PC-9 (cell line): ENCODE data around the gene PRICKLE3. TPM values are rescaled to one million over a fixed set of nuclear protein-coding genes. Genes with fewer than 3 reads are reported as not detected.

Source experiments
- BruUV-seq: library from RNA; stranded (reverse); fragments of 400-500 nt; replicated peaks from 2 replicates; lab custom pipeline; 2021; lab: Mats Ljungman, UMichigan
- CTCF ChIA-PET: fragments of 300-600 bp; sonication (Branson Sonifier 250); formaldehyde crosslinking; loops from one replicate; lab custom pipeline; 2022; ENCODE audit warnings: antibody characterized with exemption; lab: Charles Lee
- POLR2A ChIA-PET: fragments of 300-600 bp; sonication (Branson Sonifier 250); formaldehyde crosslinking; loops from one replicate; lab custom pipeline; 2022; ENCODE audit warnings: antibody characterized with exemption; ENCODE audit not compliant: unreplicated experiment; lab: Charles Lee
- DNase-seq, 2 experiments: peaks; one replicate each; pipeline versions ENCODE4 v3.0.0 to v3.0.0-alpha.2; 2015 to 2022; ENCODE audit warnings: mixed read lengths in 1 of 2
- H2AFZ ChIP-seq: fragments of 200-600 bp; sonication (generic); 2 replicates; pipeline ENCODE4 v1.8.1; 2017; ENCODE audit warnings: antibody characterized with exemption
- H3F3A ChIP-seq: fragments of 200-600 bp; sonication (generic); 2 replicates; pipeline ENCODE4 v1.8.1; 2017; ENCODE audit warnings: antibody characterized with exemption, mild to moderate bottlenecking, low read depth; ENCODE audit not compliant: insufficient read depth
- H3K27ac ChIP-seq: fragments of 200-600 bp; sonication (generic); 2 replicates; pipeline ENCODE4 v1.6.1; 2016; ENCODE audit warnings: mixed run types
- H3K27me3 ChIP-seq: fragments of 200-600 bp; sonication (generic); 2 replicates; pipeline ENCODE4 v1.6.1; 2016; ENCODE audit warnings: low read depth, mixed run types; ENCODE audit not compliant: insufficient read depth
- H3K36me3 ChIP-seq: fragments of 200-600 bp; sonication (generic); 2 replicates; pipeline ENCODE4 v1.6.1; 2016; ENCODE audit warnings: low read depth, mixed run types
- H3K4me1 ChIP-seq: fragments of 200-600 bp; sonication (generic); replicated peaks from 2 replicates; pipeline ENCODE4 v1.6.1; 2016; ENCODE audit warnings: mixed run types; ENCODE audit not compliant: insufficient read depth
- H3K4me2 ChIP-seq: fragments of 200-600 bp; sonication (generic); 2 replicates; pipeline ENCODE4 v1.6.1; 2017; ENCODE audit warnings: mixed run types
- H3K4me3 ChIP-seq: fragments of 200-600 bp; sonication (generic); 2 replicates; pipeline ENCODE4 v1.6.1; 2016; ENCODE audit warnings: mixed run types
- H3K79me2 ChIP-seq: fragments of 200-600 bp; sonication (generic); 2 replicates; pipeline ENCODE4 v1.6.1; 2017; ENCODE audit warnings: low read depth, mixed run types
- H3K9me2 ChIP-seq: fragments of 200-600 bp; sonication (generic); 2 replicates; pipeline ENCODE4 v1.8.1; 2017; ENCODE audit warnings: mild to moderate bottlenecking; ENCODE audit not compliant: insufficient read depth
- H3K9me3 ChIP-seq: fragments of 200-600 bp; sonication (generic); 2 replicates; pipeline ENCODE4 v1.8.1; 2016; ENCODE audit warnings: low read depth; ENCODE audit not compliant: insufficient read depth
- H4K20me1 ChIP-seq: fragments of 200-600 bp; sonication (generic); 2 replicates; pipeline ENCODE4 v1.8.1; 2017; ENCODE audit not compliant: insufficient read depth
- EZH2 ChIP-seq: fragments of 200-600 bp; sonication (generic); IDR thresholded peaks from 2 replicates; pipeline ENCODE4 v1.8.0; 2017; ENCODE audit warnings: antibody characterized with exemption, low read depth
- intact Hi-C: fragments of 100-400 bp; cut with micrococcal nuclease; formaldehyde crosslinking; loops from one replicate; pipeline ENCODE4 v1.10.0; 2022; ENCODE audit not compliant: unreplicated experiment
- total RNA-seq: library from RNA; stranded (reverse); gene quantifications from 2 replicates; pipeline ENCODE4 v1.2.3, GENCODE V29; 2021
- TF ChIP-seq, protein P1 (sequence below): fragments of 200-600 bp; sonication (generic); conservative IDR thresholded peaks from 2 replicates; pipeline ENCODE4 v1.6.1; 2017; ENCODE audit warnings: mixed run types, antibody characterized with exemption, mild to moderate bottlenecking, moderate library complexity

The PRICKLE3 gene
- total RNA-seq, 1 experiment from 2014 or later = 13.5 TPM

DNA sequence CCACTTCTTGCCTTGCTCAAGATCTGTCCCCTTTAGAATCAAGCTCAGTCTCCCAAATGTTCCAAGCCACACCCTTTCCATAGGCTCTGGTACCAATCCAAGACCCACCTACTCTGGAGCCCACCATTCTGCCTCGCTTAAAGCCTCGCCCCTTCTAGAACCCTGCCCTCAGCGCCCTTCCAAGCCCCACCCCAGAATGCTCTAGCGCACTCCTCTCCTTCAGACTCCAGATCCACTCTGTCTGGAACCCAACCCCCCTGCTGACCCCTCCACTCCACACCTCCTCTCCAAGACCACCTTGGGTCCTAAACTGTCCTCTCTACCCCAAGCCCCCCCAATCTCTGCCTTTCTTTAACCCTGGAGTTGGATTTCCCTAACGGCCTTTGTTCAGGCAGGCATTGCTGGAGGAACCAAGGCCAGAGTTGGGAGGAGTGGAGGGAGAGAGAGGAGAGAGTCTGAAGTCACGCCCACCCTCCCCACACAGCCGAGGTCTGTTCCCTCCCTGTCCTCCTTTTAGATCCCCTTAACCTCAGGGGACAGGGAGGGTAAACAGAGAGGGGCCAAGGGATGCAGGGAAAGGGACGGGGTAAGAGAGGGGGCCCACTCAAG lies 2.4 kb upstream of the PRICKLE3 start:
- Histone ChIP-seq H3K9me3 (no peaks in the 10 kb centered on the region), H3K27ac (no peak overlapping the region), H3F3A (no peaks in the 10 kb centered on the region), H2AFZ (no peak overlapping the region), H3K4me1 (no peaks in the 10 kb centered on the region), H3K4me2 (no peak overlapping the region), H3K4me3 (no peak overlapping the region), H3K27me3 (no peaks in the 10 kb centered on the region), H3K79me2 (0 out of 2 replicates have a peak, but pooled peaks cover 6% of the 10 kb centered on the region), H3K9me2 (no peaks in the 10 kb centered on the region), H3K36me3 (no peaks in the 10 kb centered on the region), H4K20me1 (no peaks in the 10 kb centered on the region)
- no TSS peak for BruUV-seq
- POLR2A ChIA-PET = interaction anchor here (0.6 kb wide), 1 partner anchor 43 kb away, joined by 3 read pairs; no protein-coding TSS in a partner anchor
- no peak for DNase-seq
- intact Hi-C loops = loop anchor here (10.0 kb wide), 1 partner anchor 144 kb away; the partner anchor contains the start of gene TFE3
- CTCF ChIA-PET = no interaction called here
- TF ChIP-seq EZH2 = no peak
- TF ChIP-seq, protein P1, sequence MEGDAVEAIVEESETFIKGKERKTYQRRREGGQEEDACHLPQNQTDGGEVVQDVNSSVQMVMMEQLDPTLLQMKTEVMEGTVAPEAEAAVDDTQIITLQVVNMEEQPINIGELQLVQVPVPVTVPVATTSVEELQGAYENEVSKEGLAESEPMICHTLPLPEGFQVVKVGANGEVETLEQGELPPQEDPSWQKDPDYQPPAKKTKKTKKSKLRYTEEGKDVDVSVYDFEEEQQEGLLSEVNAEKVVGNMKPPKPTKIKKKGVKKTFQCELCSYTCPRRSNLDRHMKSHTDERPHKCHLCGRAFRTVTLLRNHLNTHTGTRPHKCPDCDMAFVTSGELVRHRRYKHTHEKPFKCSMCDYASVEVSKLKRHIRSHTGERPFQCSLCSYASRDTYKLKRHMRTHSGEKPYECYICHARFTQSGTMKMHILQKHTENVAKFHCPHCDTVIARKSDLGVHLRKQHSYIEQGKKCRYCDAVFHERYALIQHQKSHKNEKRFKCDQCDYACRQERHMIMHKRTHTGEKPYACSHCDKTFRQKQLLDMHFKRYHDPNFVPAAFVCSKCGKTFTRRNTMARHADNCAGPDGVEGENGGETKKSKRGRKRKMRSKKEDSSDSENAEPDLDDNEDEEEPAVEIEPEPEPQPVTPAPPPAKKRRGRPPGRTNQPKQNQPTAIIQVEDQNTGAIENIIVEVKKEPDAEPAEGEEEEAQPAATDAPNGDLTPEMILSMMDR = no peak

DNA sequence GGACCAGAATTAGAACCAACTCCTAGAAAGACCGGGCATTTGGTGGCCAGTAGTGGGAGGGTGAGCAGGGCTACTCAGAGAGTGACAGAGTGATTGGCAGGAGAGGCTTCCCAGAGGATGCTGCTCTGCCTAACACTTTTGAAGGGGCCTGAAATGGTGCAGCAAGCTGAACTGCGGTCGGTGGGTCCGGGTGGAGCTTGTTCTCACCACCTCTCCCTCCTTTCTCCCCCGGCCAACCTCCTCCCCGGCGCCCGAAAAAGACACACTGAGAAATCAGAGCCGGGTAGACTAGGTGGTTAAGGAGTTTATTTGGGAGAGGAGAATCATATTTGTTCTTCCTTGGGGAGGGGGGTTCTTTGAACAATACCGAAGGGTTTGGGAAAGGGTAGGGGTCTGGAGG lies 1.4 kb upstream of the PRICKLE3 start:
- H2AFZ ChIP-seq = no peak overlapping the region
- H3K9me2 ChIP-seq = no peaks in the 10 kb centered on the region
- H3K79me2 ChIP-seq = 0 out of 2 replicates have a peak, but pooled peaks cover 6% of the 10 kb centered on the region
- DNase-seq = no peak
- H3F3A ChIP-seq = no peaks in the 10 kb centered on the region
- no peaks in the 10 kb centered on the region for H3K27me3 ChIP-seq
- H3K4me3 ChIP-seq = no peak overlapping the region
- no peaks in the 10 kb centered on the region for H3K9me3 ChIP-seq
- TF ChIP-seq, protein P1 = no peak
- no peak for TF ChIP-seq EZH2
- POLR2A ChIA-PET = no interaction called here
- no peak overlapping the region for H3K4me2 ChIP-seq
- intact Hi-C loops = loop anchor here (10.0 kb wide), 1 partner anchor 143 kb away; the partner anchor contains the start of gene TFE3
- no peak overlapping the region for H3K27ac ChIP-seq
- no peaks in the 10 kb centered on the region for H3K4me1 ChIP-seq
- H4K20me1 ChIP-seq = no peaks in the 10 kb centered on the region
- CTCF ChIA-PET = no interaction called here
- no TSS peak for BruUV-seq
- no peaks in the 10 kb centered on the region for H3K36me3 ChIP-seq

DNA sequence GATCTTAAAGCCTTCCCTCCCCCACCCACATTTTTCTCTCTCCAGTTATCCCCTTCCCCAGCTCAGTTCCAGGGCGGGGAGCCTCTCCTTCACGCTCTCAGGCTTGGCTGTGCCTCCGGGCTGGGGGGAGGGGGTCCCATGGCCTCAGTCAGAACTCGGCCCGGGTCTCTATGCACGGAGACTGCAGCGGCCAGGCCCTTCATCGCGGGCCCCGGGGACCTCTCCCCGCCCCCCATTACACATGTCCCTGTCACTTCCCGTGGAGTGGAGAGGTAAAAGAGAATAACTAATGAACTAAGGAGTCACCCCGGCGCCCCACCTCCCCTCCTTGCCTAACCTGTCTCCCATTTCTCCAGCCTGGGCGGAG lies 838 bp upstream of the PRICKLE3 start:
- H3K4me1 ChIP-seq = no peaks in the 10 kb centered on the region
- intact Hi-C loops = loop anchor here (10.0 kb wide), 1 partner anchor 142 kb away; the partner anchor contains the start of gene TFE3
- no peak overlapping the region for H2AFZ ChIP-seq
- no peak for DNase-seq
- no peak overlapping the region for H3K4me2 ChIP-seq
- H3K4me3 ChIP-seq = no peak overlapping the region
- no peaks in the 10 kb centered on the region for H3K9me3 ChIP-seq
- H3K36me3 ChIP-seq = no peaks in the 10 kb centered on the region
- H4K20me1 ChIP-seq = no peaks in the 10 kb centered on the region
- no TSS peak for BruUV-seq
- H3K79me2 ChIP-seq = 0 out of 2 replicates have a peak, but pooled peaks cover 6% of the 10 kb centered on the region
- no peaks in the 10 kb centered on the region for H3K9me2 ChIP-seq
- no peaks in the 10 kb centered on the region for H3K27me3 ChIP-seq
- CTCF ChIA-PET = no interaction called here
- H3F3A ChIP-seq = no peaks in the 10 kb centered on the region
- POLR2A ChIA-PET = no interaction called here
- TF ChIP-seq, protein P1 = no peak
- no peak for TF ChIP-seq EZH2
- H3K27ac ChIP-seq = no peak overlapping the region
